ENCODE data around the gene SPTLC2.
"Not testable (repeated sequence)": the region's sequence is repeated elsewhere in the genome, so short reads cannot be mapped to it uniquely, and the experiment has no call there.

The SPTLC2 gene

GRCh38 chr14:77616454-77617229, at the start of gene SPTLC2:
SPTLC2 (minus strand) TSS chr14:77616637; CDS start chr14:77616579, 58 bp downstream.
- DNase-seq = peak; percentile 96 to 97

- no peak for DNase-seq
Measured at GRCh38 chr14:77663293-77663692, 46.9 kb upstream of the SPTLC2 start.

GRCh38 chr14:77661562-77661961, 45.1 kb upstream of the SPTLC2 start:
- not testable (repeated sequence) for DNase-seq

GRCh38 chr14:77660754-77661153, 44.3 kb upstream of the SPTLC2 start:
- no peak for DNase-seq

GRCh38 chr14:77659831-77660230, 43.4 kb upstream of the SPTLC2 start:
- no peak for DNase-seq

- no peak for DNase-seq
Measured at GRCh38 chr14:77657280-77657679, 40.8 kb upstream of the SPTLC2 start.

- DNase-seq = no peak
Measured at GRCh38 chr14:77654001-77654441, 37.6 kb upstream of the SPTLC2 start.

- DNase-seq = no peak
Measured at GRCh38 chr14:77649326-77649725, 32.9 kb upstream of the SPTLC2 start.

- no peak for DNase-seq
Measured at GRCh38 chr14:77648520-77649200, 32.2 kb upstream of the SPTLC2 start.

GRCh38 chr14:77647853-77648252, 31.4 kb upstream of the SPTLC2 start:
- DNase-seq = no peak

- DNase-seq = no peak
Measured at GRCh38 chr14:77646907-77647306, 30.5 kb upstream of the SPTLC2 start.

GRCh38 chr14:77645520-77646230, 29.2 kb upstream of the SPTLC2 start:
- no peak for DNase-seq

GRCh38 chr14:77642407-77642806, 26.0 kb upstream of the SPTLC2 start:
- DNase-seq = no peak

- peak; percentile 59 for DNase-seq
Measured at GRCh38 chr14:77641534-77642341, 25.3 kb upstream of the SPTLC2 start.

- no peak for DNase-seq
Measured at GRCh38 chr14:77640756-77641533, 24.5 kb upstream of the SPTLC2 start.

- DNase-seq = no peak
Measured at GRCh38 chr14:77638771-77639171, 22.3 kb upstream of the SPTLC2 start.

- not testable (repeated sequence) for DNase-seq
Measured at GRCh38 chr14:77635869-77636268, 19.4 kb upstream of the SPTLC2 start.

GRCh38 chr14:77635466-77635865, 19.0 kb upstream of the SPTLC2 start:
- not testable (repeated sequence) for DNase-seq

- DNase-seq = no peak
Measured at GRCh38 chr14:77630111-77630510, 13.7 kb upstream of the SPTLC2 start.

- no peak for DNase-seq
Measured at GRCh38 chr14:77625360-77625759, 8.9 kb upstream of the SPTLC2 start.

GRCh38 chr14:77623201-77623600, 6.8 kb upstream of the SPTLC2 start:
- DNase-seq = no peak

Data from activated CD4-positive, alpha-beta T cell treated with anti-CD3 and anti-CD28 coated beads, Interleukin-2, amount 50 U/mL, for 4 hours (primary cell).